ENCODE results near the gene RPS16. TPM values are rescaled to one million over a fixed set of nuclear protein-coding genes. Genes with fewer than 3 reads are reported as not detected.

Gene RPS16
- total and polyA plus RNA-seq, 2 of the 8 experiments (the other 6 are each of a cell fraction or from before 2014, with no cell fraction given), result 2,433 to 7,810 TPM

DNA sequence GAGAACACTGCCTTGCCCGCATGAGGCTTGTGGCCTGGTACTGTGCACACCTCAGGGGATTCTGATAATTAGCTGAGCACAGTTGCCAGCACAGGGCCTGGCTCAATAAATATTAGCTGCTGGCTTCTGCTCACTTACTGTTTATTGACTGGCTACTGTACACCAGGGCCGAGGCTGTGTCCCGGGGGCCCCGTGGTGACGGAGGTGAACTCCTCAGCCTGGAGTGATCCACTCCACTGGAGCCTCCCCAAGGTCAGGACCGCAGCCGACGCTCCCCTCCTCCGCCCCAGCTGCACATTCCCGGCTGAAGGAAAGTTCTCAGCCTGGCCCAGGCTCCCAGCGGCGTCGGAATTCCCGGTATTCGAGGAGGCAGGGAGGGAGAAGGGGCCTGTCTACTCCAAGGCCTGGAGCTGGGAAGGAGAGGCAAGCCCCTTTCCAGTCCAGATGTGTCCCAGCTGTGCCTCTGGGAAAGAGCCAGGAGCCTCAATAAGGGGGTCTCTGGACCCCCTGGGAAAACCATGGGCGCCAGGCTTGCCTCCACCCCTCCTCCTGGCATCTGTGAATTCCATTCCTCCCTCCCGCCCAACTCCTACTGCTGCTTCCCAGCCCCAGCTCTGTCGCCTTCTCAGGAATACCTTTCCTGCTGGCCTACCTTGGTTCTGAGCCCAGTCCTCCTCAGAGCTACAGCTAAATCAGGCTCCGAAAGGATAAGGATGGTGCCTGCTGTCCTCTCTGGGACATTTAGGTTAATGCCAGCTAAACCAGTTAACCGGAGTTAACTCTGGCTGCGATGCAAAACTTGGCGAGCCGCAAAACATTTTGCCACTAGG lies 7.3 kb downstream of the RPS16 start (continued):
- TF ChIP-seq JUN (IDR thresholded peaks at IDR 0.05; ENCODE audit: low read depth, low read length), result no peak
- TF ChIP-seq CBX5 (IDR thresholded peaks at IDR 0.05; ENCODE audit: low read depth, low read length), result no peak
- no peak for TF ChIP-seq FOSL1 (IDR thresholded peaks at IDR 0.05; ENCODE audit: insufficient read depth, low read depth, low read length)
- TF ChIP-seq, protein P1, sequence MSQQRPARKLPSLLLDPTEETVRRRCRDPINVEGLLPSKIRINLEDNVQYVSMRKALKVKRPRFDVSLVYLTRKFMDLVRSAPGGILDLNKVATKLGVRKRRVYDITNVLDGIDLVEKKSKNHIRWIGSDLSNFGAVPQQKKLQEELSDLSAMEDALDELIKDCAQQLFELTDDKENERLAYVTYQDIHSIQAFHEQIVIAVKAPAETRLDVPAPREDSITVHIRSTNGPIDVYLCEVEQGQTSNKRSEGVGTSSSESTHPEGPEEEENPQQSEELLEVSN (IDR thresholded peaks at IDR 0.05), result no peak
- TF ChIP-seq RAD21 (IDR thresholded peaks at IDR 0.05 in 1 of 2, conservative IDR thresholded peaks at IDR 0.05 in 1 of 2; ENCODE audit: low read depth in 2 of 2, low read length in 2 of 2), result peak in 1 of 2 experiments; percentile 3; a peak in 1 of 4 replicates
- TF ChIP-seq TAF7 (optimal IDR thresholded peaks at IDR 0.05; ENCODE audit: borderline replicate concordance, low read depth, low read length), result no peak
- TF ChIP-seq NRF1 (IDR thresholded peaks at IDR 0.05; ENCODE audit: low read depth, low read length), result no peak; the same call in 1 of the 2 replicates
- no peak for TF ChIP-seq HDAC6 (IDR thresholded peaks at IDR 0.05; ENCODE audit: low read depth, low read length)
- TF ChIP-seq BCL11A (IDR thresholded peaks at IDR 0.05; ENCODE audit: low read depth in 2 of 2, low read length in 2 of 2), result no peak
- no peak for TF ChIP-seq CEBPB (IDR thresholded peaks at IDR 0.05; ENCODE audit: low read depth, low read length)
- TF ChIP-seq ASH2L (IDR thresholded peaks at IDR 0.05; ENCODE audit: low read length), result peak; percentile 91
- TF ChIP-seq SP1 (IDR thresholded peaks at IDR 0.05; ENCODE audit: low read depth, low read length), result peak; percentile 88
- TF ChIP-seq, protein P2, sequence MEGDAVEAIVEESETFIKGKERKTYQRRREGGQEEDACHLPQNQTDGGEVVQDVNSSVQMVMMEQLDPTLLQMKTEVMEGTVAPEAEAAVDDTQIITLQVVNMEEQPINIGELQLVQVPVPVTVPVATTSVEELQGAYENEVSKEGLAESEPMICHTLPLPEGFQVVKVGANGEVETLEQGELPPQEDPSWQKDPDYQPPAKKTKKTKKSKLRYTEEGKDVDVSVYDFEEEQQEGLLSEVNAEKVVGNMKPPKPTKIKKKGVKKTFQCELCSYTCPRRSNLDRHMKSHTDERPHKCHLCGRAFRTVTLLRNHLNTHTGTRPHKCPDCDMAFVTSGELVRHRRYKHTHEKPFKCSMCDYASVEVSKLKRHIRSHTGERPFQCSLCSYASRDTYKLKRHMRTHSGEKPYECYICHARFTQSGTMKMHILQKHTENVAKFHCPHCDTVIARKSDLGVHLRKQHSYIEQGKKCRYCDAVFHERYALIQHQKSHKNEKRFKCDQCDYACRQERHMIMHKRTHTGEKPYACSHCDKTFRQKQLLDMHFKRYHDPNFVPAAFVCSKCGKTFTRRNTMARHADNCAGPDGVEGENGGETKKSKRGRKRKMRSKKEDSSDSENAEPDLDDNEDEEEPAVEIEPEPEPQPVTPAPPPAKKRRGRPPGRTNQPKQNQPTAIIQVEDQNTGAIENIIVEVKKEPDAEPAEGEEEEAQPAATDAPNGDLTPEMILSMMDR (IDR thresholded peaks at IDR 0.05; ENCODE audit: control extremely low read depth in 1 of 3, insufficient read depth in 1 of 3, low read depth in 1 of 3, low read length in 3 of 3), result no peak
- TF ChIP-seq EGR1 (IDR thresholded peaks at IDR 0.05; ENCODE audit: borderline replicate concordance, low read depth, low read length), result no peak
- TF ChIP-seq KDM5A (IDR thresholded peaks at IDR 0.05; ENCODE audit: low read length), result no peak
- TF ChIP-seq KDM4A (IDR thresholded peaks at IDR 0.05; ENCODE audit: low read depth, low read length, severe bottlenecking), result no peak
- TF ChIP-seq RBBP5 (IDR thresholded peaks at IDR 0.05; ENCODE audit: borderline replicate concordance, low read depth, low read length), result peak; percentile 90
- no peak for TF ChIP-seq BACH1 (IDR thresholded peaks at IDR 0.05; ENCODE audit: low read length)
- peak; percentile 36; the same call in 1 of the 2 replicates for TF ChIP-seq TAF1 (IDR thresholded peaks at IDR 0.05; ENCODE audit: low read depth, low read length)
- no peak for TF ChIP-seq POU5F1 (IDR thresholded peaks at IDR 0.05; ENCODE audit: low read depth, low read length)

All from H1 (cell line).